GM23338 (cell line): Measurements from ENCODE around the gene CCNL1. TPM values are rescaled to one million over a fixed set of nuclear protein-coding genes. Genes with fewer than 3 reads are reported as not detected.
A peak's percentile ranks its signal among the peaks of the same experiment; 100 is the strongest.

ENCODE experiments used
- ATAC-seq: fragments of 200-7000 bp; cut with Tn5 transposase; 3 replicates; pipeline ENCODE4 v1.9.1; 2020
- DNase-seq: peaks from one replicate; pipeline ENCODE4 v3.0.0-alpha.2; 2015; ENCODE audit warnings: low spot score
- H2AFZ ChIP-seq: fragments of 200-600 bp; sonication (generic); 2 replicates; pipeline ENCODE4 v1.8.0; 2016; ENCODE audit warnings: antibody characterized with exemption, mild to moderate bottlenecking, moderate library complexity
- H3F3A ChIP-seq: fragments of 200-600 bp; sonication (generic); replicated peaks from 2 replicates; pipeline ENCODE4 v1.8.0; 2017; ENCODE audit warnings: antibody characterized with exemption, mixed run types, low read depth
- H3K27ac ChIP-seq: fragments of 200-600 bp; sonication (generic); 2 replicates; pipeline ENCODE4 v1.6.1; 2016; ENCODE audit warnings: low read depth
- H3K27me3 ChIP-seq: fragments of 200-600 bp; sonication (generic); 2 replicates; pipeline ENCODE4 v1.8.0; 2016; ENCODE audit warnings: mild to moderate bottlenecking, mixed run types, moderate library complexity; ENCODE audit not compliant: insufficient read depth
- H3K36me3 ChIP-seq: fragments of 200-600 bp; sonication (generic); 2 replicates; pipeline ENCODE4 v1.8.0; 2016; ENCODE audit warnings: mild to moderate bottlenecking; ENCODE audit not compliant: insufficient read depth
- H3K4me1 ChIP-seq: fragments of 200-600 bp; sonication (generic); 2 replicates; pipeline ENCODE4 v1.8.0; 2016; ENCODE audit warnings: mild to moderate bottlenecking, moderate library complexity; ENCODE audit not compliant: insufficient read depth
- H3K4me2 ChIP-seq: fragments of 200-600 bp; sonication (generic); 2 replicates; pipeline ENCODE4 v1.7.1; 2017; ENCODE audit warnings: mixed run types
- H3K4me3 ChIP-seq: fragments of 200-600 bp; sonication (generic); 2 replicates; pipeline ENCODE4 v1.6.1; 2016; ENCODE audit warnings: mixed run types
- H3K79me2 ChIP-seq: fragments of 200-600 bp; sonication (generic); replicated peaks from 2 replicates; pipeline ENCODE4 v1.8.0; 2017; ENCODE audit warnings: mild to moderate bottlenecking; ENCODE audit not compliant: insufficient read depth
- H3K9me2 ChIP-seq: fragments of 200-600 bp; sonication (generic); 2 replicates; pipeline ENCODE4 v1.8.0; 2017; ENCODE audit not compliant: insufficient read depth
- H4K20me1 ChIP-seq: fragments of 200-600 bp; sonication (generic); replicated peaks from 2 replicates; pipeline ENCODE4 v1.8.0; 2017; ENCODE audit warnings: mild to moderate bottlenecking; ENCODE audit not compliant: insufficient read depth
- H3K27ac Mint-ChIP-seq: 2 replicates; pipeline ENCODE4 v1.8.0; 2020; ENCODE audit warnings: inconsistent platforms, mild to moderate bottlenecking, moderate library complexity, mixed read lengths
- H3K27me3 Mint-ChIP-seq: 3 replicates; pipeline ENCODE4 v1.8.0; 2022; ENCODE audit warnings: low read depth, mild to moderate bottlenecking, moderate library complexity, mixed read lengths, inconsistent platforms; ENCODE audit not compliant: insufficient read depth, poor library complexity
- H3K36me3 Mint-ChIP-seq: 3 replicates; pipeline ENCODE4 v1.8.0; 2021; ENCODE audit warnings: low read depth, mild to moderate bottlenecking, inconsistent platforms, moderate library complexity, mixed read lengths
- H3K4me1 Mint-ChIP-seq: 3 replicates; pipeline ENCODE4 v1.8.0; 2020; ENCODE audit warnings: mild to moderate bottlenecking, inconsistent platforms, mixed read lengths
- H3K4me3 Mint-ChIP-seq: 3 replicates; pipeline ENCODE4 v1.8.0; 2021; ENCODE audit warnings: moderate library complexity, mild to moderate bottlenecking, inconsistent platforms, mixed read lengths
- H3K9me3 Mint-ChIP-seq: 3 replicates; pipeline ENCODE4 v1.8.0; 2020; ENCODE audit warnings: moderate library complexity, mild to moderate bottlenecking, inconsistent platforms, mixed read lengths
- CREB1 ChIP-seq: fragments of 250-450 bp; sonication (Bioruptor Pico); IDR thresholded peaks from 2 replicates; pipeline ENCODE4 v1.5.0; 2020; ENCODE audit warnings: low read depth, mild to moderate bottlenecking, moderate library complexity
- JUNB ChIP-seq: IDR thresholded peaks from one replicate; pipeline ENCODE4 v1.6.1; 2016; ENCODE audit warnings: antibody characterized with exemption; ENCODE audit not compliant: unreplicated experiment
- NANOG ChIP-seq: IDR thresholded peaks from 2 replicates; pipeline ENCODE4 v1.6.1; 2016; ENCODE audit warnings: antibody characterized with exemption, borderline replicate concordance
- ZNF331 ChIP-seq: fragments of 250-450 bp; sonication (Bioruptor Pico); IDR thresholded peaks from 2 replicates; pipeline ENCODE4 v1.5.0; 2020; ENCODE audit warnings: low read depth, mild to moderate bottlenecking, moderate library complexity
- polyA plus RNA-seq: library from polyadenylated mRNA; unstranded; fragments of >200 nt; fragmentation: Nextera tagmentation; extraction: Ambion mirVana; gene quantifications from 2 replicates; pipeline ENCODE4 v1.2.1, GENCODE V29; 2016
- total RNA-seq: library from RNA; depleted of rRNA; stranded (reverse); fragments of >200 nt; shearing (Covaris generic); gene quantifications from 2 replicates; pipeline ENCODE4 v1.2.3, GENCODE V29; 2014
- TF ChIP-seq, protein P1 (sequence below), 2 experiments: fragments of 200-600 bp in 1 of 2; sonication (generic) in 1 of 2; conservative IDR thresholded peaks; 2 replicates each; pipeline versions ENCODE4 v1.5.1 to v1.6.1; 2016 to 2017; ENCODE audit warnings: antibody characterized with exemption in 2 of 2, low read depth in 2 of 2, mild to moderate bottlenecking in 2 of 2, moderate library complexity in 1 of 2
- TF ChIP-seq, protein P2 (sequence below): IDR thresholded peaks from 2 replicates; pipeline ENCODE4 v1.6.1; 2016; ENCODE audit warnings: antibody characterized with exemption
- TF ChIP-seq, protein P3 (sequence below): fragments of 250-450 bp; sonication (Bioruptor Pico); IDR thresholded peaks from 2 replicates; pipeline ENCODE4 v1.5.0; 2020; ENCODE audit warnings: mild to moderate bottlenecking, moderate library complexity

CCNL1 gene
- total and polyA plus RNA-seq, 2 experiments from 2014 or later, result 108 to 134 TPM

DNA sequence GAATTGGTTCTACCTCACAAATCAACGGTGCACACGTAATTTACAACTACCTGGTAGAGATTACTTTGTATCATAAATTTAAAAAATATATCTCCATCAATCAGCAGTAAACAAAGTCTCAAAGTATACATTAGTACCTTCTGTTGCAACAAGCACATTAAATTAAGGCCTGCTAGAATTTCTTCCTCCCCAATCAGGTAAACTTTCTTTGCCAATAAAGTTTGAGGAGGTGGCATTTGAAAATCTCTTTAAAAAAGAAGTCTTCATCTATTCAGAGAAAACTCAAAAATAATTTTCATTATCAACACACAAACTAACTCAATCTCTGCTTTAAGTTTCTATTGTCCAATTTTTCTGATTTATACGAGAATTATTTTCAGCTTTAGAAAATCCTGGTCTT is 4.4 kb downstream of the CCNL1 start:
- H3K79me2 ChIP-seq, result peaks cover 77% of the 10 kb centered on the region
- Mint-ChIP-seq H3K27me3 (peaks cover 9% of the 10 kb centered on the region), H3K9me3 (no peaks in the 10 kb centered on the region), H3K36me3 (peaks cover 88% of the 10 kb centered on the region), H3K27ac (no peak overlapping the region), H3K4me3 (peak overlapping the region; percentile 38; the same call in 2 of the 3 replicates), H3K4me1 (peaks cover 31% of the 10 kb centered on the region)
- H3K36me3 ChIP-seq, result peaks cover 81% of the 10 kb centered on the region
- H3K27ac ChIP-seq, result no peak overlapping the region
- ATAC-seq (no peak), DNase-seq (no peak)
- H3K4me2 ChIP-seq, result peak overlapping the region; percentile 92; the same call in 1 of the 2 replicates
- TF ChIP-seq JUNB (no peak), CREB1 (no peak), ZNF331 (CRISPR knock-in tag) (no peak), NANOG (no peak)
- TF ChIP-seq, protein P1, sequence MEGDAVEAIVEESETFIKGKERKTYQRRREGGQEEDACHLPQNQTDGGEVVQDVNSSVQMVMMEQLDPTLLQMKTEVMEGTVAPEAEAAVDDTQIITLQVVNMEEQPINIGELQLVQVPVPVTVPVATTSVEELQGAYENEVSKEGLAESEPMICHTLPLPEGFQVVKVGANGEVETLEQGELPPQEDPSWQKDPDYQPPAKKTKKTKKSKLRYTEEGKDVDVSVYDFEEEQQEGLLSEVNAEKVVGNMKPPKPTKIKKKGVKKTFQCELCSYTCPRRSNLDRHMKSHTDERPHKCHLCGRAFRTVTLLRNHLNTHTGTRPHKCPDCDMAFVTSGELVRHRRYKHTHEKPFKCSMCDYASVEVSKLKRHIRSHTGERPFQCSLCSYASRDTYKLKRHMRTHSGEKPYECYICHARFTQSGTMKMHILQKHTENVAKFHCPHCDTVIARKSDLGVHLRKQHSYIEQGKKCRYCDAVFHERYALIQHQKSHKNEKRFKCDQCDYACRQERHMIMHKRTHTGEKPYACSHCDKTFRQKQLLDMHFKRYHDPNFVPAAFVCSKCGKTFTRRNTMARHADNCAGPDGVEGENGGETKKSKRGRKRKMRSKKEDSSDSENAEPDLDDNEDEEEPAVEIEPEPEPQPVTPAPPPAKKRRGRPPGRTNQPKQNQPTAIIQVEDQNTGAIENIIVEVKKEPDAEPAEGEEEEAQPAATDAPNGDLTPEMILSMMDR (conservative IDR thresholded peaks at IDR 0.05; ENCODE audit: low read depth in 2 of 2), result no peak
- TF ChIP-seq, protein P2, sequence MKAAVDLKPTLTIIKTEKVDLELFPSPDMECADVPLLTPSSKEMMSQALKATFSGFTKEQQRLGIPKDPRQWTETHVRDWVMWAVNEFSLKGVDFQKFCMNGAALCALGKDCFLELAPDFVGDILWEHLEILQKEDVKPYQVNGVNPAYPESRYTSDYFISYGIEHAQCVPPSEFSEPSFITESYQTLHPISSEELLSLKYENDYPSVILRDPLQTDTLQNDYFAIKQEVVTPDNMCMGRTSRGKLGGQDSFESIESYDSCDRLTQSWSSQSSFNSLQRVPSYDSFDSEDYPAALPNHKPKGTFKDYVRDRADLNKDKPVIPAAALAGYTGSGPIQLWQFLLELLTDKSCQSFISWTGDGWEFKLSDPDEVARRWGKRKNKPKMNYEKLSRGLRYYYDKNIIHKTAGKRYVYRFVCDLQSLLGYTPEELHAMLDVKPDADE, result no peak
- TF ChIP-seq, protein P3, sequence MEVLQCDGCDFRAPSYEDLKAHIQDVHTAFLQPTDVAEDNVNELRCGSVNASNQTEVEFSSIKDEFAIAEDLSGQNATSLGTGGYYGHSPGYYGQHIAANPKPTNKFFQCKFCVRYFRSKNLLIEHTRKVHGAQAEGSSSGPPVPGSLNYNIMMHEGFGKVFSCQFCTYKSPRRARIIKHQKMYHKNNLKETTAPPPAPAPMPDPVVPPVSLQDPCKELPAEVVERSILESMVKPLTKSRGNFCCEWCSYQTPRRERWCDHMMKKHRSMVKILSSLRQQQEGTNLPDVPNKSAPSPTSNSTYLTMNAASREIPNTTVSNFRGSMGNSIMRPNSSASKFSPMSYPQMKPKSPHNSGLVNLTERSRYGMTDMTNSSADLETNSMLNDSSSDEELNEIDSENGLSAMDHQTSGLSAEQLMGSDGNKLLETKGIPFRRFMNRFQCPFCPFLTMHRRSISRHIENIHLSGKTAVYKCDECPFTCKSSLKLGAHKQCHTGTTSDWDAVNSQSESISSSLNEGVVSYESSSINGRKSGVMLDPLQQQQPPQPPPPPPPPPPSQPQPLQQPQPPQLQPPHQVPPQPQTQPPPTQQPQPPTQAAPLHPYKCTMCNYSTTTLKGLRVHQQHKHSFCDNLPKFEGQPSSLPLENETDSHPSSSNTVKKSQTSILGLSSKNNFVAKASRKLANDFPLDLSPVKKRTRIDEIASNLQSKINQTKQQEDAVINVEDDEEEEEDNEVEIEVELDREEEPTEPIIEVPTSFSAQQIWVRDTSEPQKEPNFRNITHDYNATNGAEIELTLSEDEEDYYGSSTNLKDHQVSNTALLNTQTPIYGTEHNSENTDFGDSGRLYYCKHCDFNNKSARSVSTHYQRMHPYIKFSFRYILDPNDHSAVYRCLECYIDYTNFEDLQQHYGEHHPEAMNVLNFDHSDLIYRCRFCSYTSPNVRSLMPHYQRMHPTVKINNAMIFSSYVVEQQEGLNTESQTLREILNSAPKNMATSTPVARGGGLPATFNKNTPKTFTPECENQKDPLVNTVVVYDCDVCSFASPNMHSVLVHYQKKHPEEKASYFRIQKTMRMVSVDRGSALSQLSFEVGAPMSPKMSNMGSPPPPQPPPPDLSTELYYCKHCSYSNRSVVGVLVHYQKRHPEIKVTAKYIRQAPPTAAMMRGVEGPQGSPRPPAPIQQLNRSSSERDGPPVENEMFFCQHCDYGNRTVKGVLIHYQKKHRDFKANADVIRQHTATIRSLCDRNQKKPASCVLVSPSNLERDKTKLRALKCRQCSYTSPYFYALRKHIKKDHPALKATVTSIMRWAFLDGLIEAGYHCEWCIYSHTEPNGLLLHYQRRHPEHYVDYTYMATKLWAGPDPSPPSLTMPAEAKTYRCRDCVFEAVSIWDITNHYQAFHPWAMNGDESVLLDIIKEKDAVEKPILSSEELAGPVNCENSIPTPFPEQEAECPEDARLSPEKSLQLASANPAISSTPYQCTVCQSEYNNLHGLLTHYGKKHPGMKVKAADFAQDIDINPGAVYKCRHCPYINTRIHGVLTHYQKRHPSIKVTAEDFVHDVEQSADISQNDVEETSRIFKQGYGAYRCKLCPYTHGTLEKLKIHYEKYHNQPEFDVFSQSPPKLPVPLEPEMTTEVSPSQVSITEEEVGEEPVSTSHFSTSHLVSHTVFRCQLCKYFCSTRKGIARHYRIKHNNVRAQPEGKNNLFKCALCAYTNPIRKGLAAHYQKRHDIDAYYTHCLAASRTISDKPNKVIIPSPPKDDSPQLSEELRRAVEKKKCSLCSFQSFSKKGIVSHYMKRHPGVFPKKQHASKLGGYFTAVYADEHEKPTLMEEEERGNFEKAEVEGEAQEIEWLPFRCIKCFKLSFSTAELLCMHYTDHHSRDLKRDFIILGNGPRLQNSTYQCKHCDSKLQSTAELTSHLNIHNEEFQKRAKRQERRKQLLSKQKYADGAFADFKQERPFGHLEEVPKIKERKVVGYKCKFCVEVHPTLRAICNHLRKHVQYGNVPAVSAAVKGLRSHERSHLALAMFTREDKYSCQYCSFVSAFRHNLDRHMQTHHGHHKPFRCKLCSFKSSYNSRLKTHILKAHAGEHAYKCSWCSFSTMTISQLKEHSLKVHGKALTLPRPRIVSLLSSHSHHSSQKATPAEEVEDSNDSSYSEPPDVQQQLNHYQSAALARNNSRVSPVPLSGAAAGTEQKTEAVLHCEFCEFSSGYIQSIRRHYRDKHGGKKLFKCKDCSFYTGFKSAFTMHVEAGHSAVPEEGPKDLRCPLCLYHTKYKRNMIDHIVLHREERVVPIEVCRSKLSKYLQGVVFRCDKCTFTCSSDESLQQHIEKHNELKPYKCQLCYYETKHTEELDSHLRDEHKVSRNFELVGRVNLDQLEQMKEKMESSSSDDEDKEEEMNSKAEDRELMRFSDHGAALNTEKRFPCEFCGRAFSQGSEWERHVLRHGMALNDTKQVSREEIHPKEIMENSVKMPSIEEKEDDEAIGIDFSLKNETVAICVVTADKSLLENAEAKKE (CRISPR knock-in tag), result no peak
- no peaks in the 10 kb centered on the region for H3F3A ChIP-seq
- peak overlapping the region; percentile 5; the same call in 1 of the 2 replicates for H3K4me3 ChIP-seq
- H3K4me1 ChIP-seq, result peaks cover 24% of the 10 kb centered on the region
- H3K27me3 ChIP-seq, result no peaks in the 10 kb centered on the region
- no peaks in the 10 kb centered on the region for H3K9me2 ChIP-seq
- no peak overlapping the region for H2AFZ ChIP-seq
- H4K20me1 ChIP-seq, result peaks cover 59% of the 10 kb centered on the region
